Ectodermal cell (in vitro differentiated cells): ENCODE data around the gene POLE4.

Experiments used
- H3K27ac ChIP-seq: 2 replicates; pipeline ENCODE4 v1.7.0; 2013; ENCODE audit warnings: mild to moderate bottlenecking, low read depth, low read length; ENCODE audit not compliant: insufficient read depth, poor library complexity, severe bottlenecking
- H3K27me3 ChIP-seq: 2 replicates; pipeline ENCODE4 v1.7.0; 2013; ENCODE audit warnings: mild to moderate bottlenecking, low read length; ENCODE audit not compliant: insufficient read depth, control insufficient read depth, poor library complexity, severe bottlenecking
- H3K36me3 ChIP-seq: one replicate; pipeline ENCODE4 v1.7.0; 2013; ENCODE audit warnings: low read length; ENCODE audit not compliant: control insufficient read depth, insufficient read depth
- H3K4me1 ChIP-seq: one replicate; pipeline ENCODE4 v1.7.0; 2013; ENCODE audit warnings: low read length; ENCODE audit not compliant: control insufficient read depth, insufficient read depth
- H3K4me3 ChIP-seq: 2 replicates; pipeline ENCODE4 v1.7.0; 2013; ENCODE audit warnings: low read depth, low read length, control low read depth; ENCODE audit not compliant: insufficient read depth
- H3K9me3 ChIP-seq: 2 replicates; pipeline ENCODE4 v1.7.0; 2013; ENCODE audit warnings: mild to moderate bottlenecking, low read length, moderate library complexity; ENCODE audit not compliant: control insufficient read depth
- WGBS, 2 experiments: methylation state at CpG; one replicate each; pipeline ENCODE4 v1.1.7; 2013; ENCODE audit warnings: missing lambda C conversion rate in 2 of 2; 5-methylcytosine and 5-hydroxymethylcytosine counted together

The POLE4 gene

GRCh38 chr2:74939919-74940812 is 18.3 kb upstream of the POLE4 start:
- H3K9me3 ChIP-seq: no peaks in the 10 kb centered on the region
- no peaks in the 10 kb centered on the region for H3K36me3 ChIP-seq
- 87 to 90% methylated on average over 7 of the region's 7 CpGs for WGBS, 2 experiments
- H3K27me3 ChIP-seq: no peaks in the 10 kb centered on the region
- no peaks in the 10 kb centered on the region for H3K4me1 ChIP-seq
- no peak overlapping the region for H3K27ac ChIP-seq
- H3K4me3 ChIP-seq: no peak overlapping the region

- no peaks in the 10 kb centered on the region for H3K27me3 ChIP-seq
- no peak overlapping the region for H3K27ac ChIP-seq
- no peaks in the 10 kb centered on the region for H3K4me1 ChIP-seq
- H3K36me3 ChIP-seq: no peaks in the 10 kb centered on the region
- 89 to 93% methylated on average over 3 of the region's 3 CpGs for WGBS, 2 experiments
- H3K4me3 ChIP-seq: no peak overlapping the region
- H3K9me3 ChIP-seq: no peaks in the 10 kb centered on the region
Observed at GRCh38 chr2:74941284-74941683, 17.2 kb upstream of the POLE4 start.

GRCh38 chr2:74942263-74942662 is 16.2 kb upstream of the POLE4 start:
- Histone ChIP-seq H3K4me1 (no peaks in the 10 kb centered on the region), H3K4me3 (no peak overlapping the region), H3K36me3 (no peaks in the 10 kb centered on the region), H3K9me3 (no peaks in the 10 kb centered on the region), H3K27ac (no peak overlapping the region), H3K27me3 (no peaks in the 10 kb centered on the region)
- 74 to 90% methylated on average over 5 of the region's 5 CpGs for WGBS, 2 experiments

- H3K27me3 ChIP-seq: no peaks in the 10 kb centered on the region
- 93 to 96% methylated on average over 4 of the region's 4 CpGs for WGBS, 2 experiments
Observed at GRCh38 chr2:74944987-74945787, 13.3 kb upstream of the POLE4 start.

GRCh38 chr2:74945788-74946331 is 12.6 kb upstream of the POLE4 start:
- Histone ChIP-seq H3K27ac (no peak overlapping the region), H3K36me3 (no peaks in the 10 kb centered on the region), H3K9me3 (no peaks in the 10 kb centered on the region), H3K27me3 (no peaks in the 10 kb centered on the region), H3K4me3 (no peak overlapping the region), H3K4me1 (no peaks in the 10 kb centered on the region)
- 93 to 94% methylated on average over 1 of the region's 1 CpG for WGBS, 2 experiments

More at GRCh38 chr2:74944987-74945787, 13.3 kb upstream of the POLE4 start:
- no peaks in the 10 kb centered on the region for H3K36me3 ChIP-seq
- H3K9me3 ChIP-seq: no peaks in the 10 kb centered on the region
- H3K27ac ChIP-seq: no peak overlapping the region
- no peaks in the 10 kb centered on the region for H3K4me1 ChIP-seq
- H3K4me3 ChIP-seq: no peak overlapping the region

GRCh38 chr2:74947703-74948102 is 10.7 kb upstream of the POLE4 start:
- 82 to 83% methylated on average over 4 of the region's 4 CpGs for WGBS, 2 experiments
- H3K27me3 ChIP-seq: no peaks in the 10 kb centered on the region
- no peaks in the 10 kb centered on the region for H3K4me1 ChIP-seq
- no peak overlapping the region for H3K4me3 ChIP-seq
- H3K27ac ChIP-seq: no peak overlapping the region
- H3K9me3 ChIP-seq: no peaks in the 10 kb centered on the region
- H3K36me3 ChIP-seq: no peaks in the 10 kb centered on the region

- Histone ChIP-seq H3K4me3 (no peak overlapping the region), H3K27ac (no peak overlapping the region), H3K9me3 (no peaks in the 10 kb centered on the region), H3K27me3 (no peaks in the 10 kb centered on the region), H3K4me1 (no peaks in the 10 kb centered on the region), H3K36me3 (no peaks in the 10 kb centered on the region)
- WGBS, 2 experiments: 96 to 97% methylated on average over 4 of the region's 4 CpGs
Observed at GRCh38 chr2:74948779-74949178, 9.7 kb upstream of the POLE4 start.

- H3K27me3 ChIP-seq: no peaks in the 10 kb centered on the region
- no peak overlapping the region for H3K4me3 ChIP-seq
- no peaks in the 10 kb centered on the region for H3K4me1 ChIP-seq
- H3K9me3 ChIP-seq: no peaks in the 10 kb centered on the region
- H3K36me3 ChIP-seq: no peaks in the 10 kb centered on the region
- no CpG with 5 or more reads among the region's 1 CpG for WGBS, 2 experiments
- H3K27ac ChIP-seq: no peak overlapping the region
Observed at GRCh38 chr2:74951211-74951754, 7.2 kb upstream of the POLE4 start.

GRCh38 chr2:74952575-74952974 is 5.9 kb upstream of the POLE4 start:
- no peak overlapping the region for H3K4me3 ChIP-seq
- H3K27me3 ChIP-seq: no peaks in the 10 kb centered on the region
- H3K36me3 ChIP-seq: no peaks in the 10 kb centered on the region
- no peaks in the 10 kb centered on the region for H3K4me1 ChIP-seq
- no peaks in the 10 kb centered on the region for H3K9me3 ChIP-seq
- 93 to 94% methylated on average over 8 of the region's 8 CpGs for WGBS, 2 experiments
- H3K27ac ChIP-seq: no peak overlapping the region
